GM18505 (cell line): Measurements from ENCODE around the gene HSD3B7.
"Not testable (repeated sequence)": the region's sequence is repeated elsewhere in the genome, so short reads cannot be mapped to it uniquely, and the experiment has no call there.

Experiments used
- ATAC-seq: cut with Tn5 transposase; IDR thresholded peaks from one replicate; pipeline ENCODE4 v1.9.1; 2021; ENCODE audit not compliant: unreplicated experiment
- POLR2A ChIP-seq: IDR thresholded peaks from 4 replicates; pipeline ENCODE4 v1.6.1; 2011; ENCODE audit warnings: borderline replicate concordance; ENCODE audit not compliant: insufficient read depth, insufficient read length; ENCODE audit errors: extremely low read depth

Gene HSD3B7

GRCh38 chr16:30984669-30985400 is at the start of gene HSD3B7:
TSS of gene HSD3B7 (plus strand) at chr16:30985207. CDS start at chr16:30985659, 452 bp downstream.
- no peak for ATAC-seq
- TF ChIP-seq POLR2A = no peak

GRCh38 chr16:30937692-30938091 is 47.3 kb upstream of the HSD3B7 start:
- TF ChIP-seq POLR2A = no peak
- no peak for ATAC-seq

- not testable (repeated sequence) for ATAC-seq
Observed at GRCh38 chr16:30939571-30939970, 45.4 kb upstream of the HSD3B7 start.

- no peak for TF ChIP-seq POLR2A
- peak; percentile 72 for ATAC-seq
Observed at GRCh38 chr16:30941600-30942425, 43.2 kb upstream of the HSD3B7 start.

- peak; percentile 7 for ATAC-seq
Observed at GRCh38 chr16:30942426-30942806, 42.6 kb upstream of the HSD3B7 start.

GRCh38 chr16:30944352-30944751 is 40.7 kb upstream of the HSD3B7 start:
- no peak for ATAC-seq
- TF ChIP-seq POLR2A = no peak

More at GRCh38 chr16:30942426-30942806, 42.6 kb upstream of the HSD3B7 start:
- no peak for TF ChIP-seq POLR2A

GRCh38 chr16:30946671-30947540 is 38.1 kb upstream of the HSD3B7 start:
- ATAC-seq = no peak
- no peak for TF ChIP-seq POLR2A

GRCh38 chr16:30947541-30947858 is 37.5 kb upstream of the HSD3B7 start:
- no peak for TF ChIP-seq POLR2A
- no peak for ATAC-seq

GRCh38 chr16:30947859-30948666 is 36.9 kb upstream of the HSD3B7 start:
- TF ChIP-seq POLR2A = no peak
- ATAC-seq = peak; percentile 3

GRCh38 chr16:30948667-30949649 is 36.0 kb upstream of the HSD3B7 start, which contains the start of gene ORAI3:
TSS of gene ORAI3 (plus strand) at chr16:30949068. CDS start at chr16:30949290, 222 bp downstream.
- TF ChIP-seq POLR2A = peak; percentile 89

GRCh38 chr16:30949650-30950515 is 35.1 kb upstream of the HSD3B7 start:
- ATAC-seq = peak; percentile 44
- peak; percentile 89 for TF ChIP-seq POLR2A

More at GRCh38 chr16:30948667-30949649, 36.0 kb upstream of the HSD3B7 start, which contains the start of gene ORAI3:
- ATAC-seq = peak; percentile 72

GRCh38 chr16:30950516-30951065 is 34.4 kb upstream of the HSD3B7 start:
- TF ChIP-seq POLR2A = no peak
- ATAC-seq = no peak
